AG04450 (cell line): ENCODE data around the gene RABGAP1L. TPM values are rescaled to one million over a fixed set of nuclear protein-coding genes. Genes with fewer than 3 reads are reported as not detected.
"Not testable (repeated sequence)": the region's sequence is repeated elsewhere in the genome, so short reads cannot be mapped to it uniquely, and the experiment has no call there.

ENCODE experiments used
- CTCF ChIA-PET: fragments of 300-600, 350-600 bp; formaldehyde crosslinking; extraction: SDS; loops from one replicate; lab custom pipeline; 2022; ENCODE audit warnings: antibody characterized with exemption, inconsistent platforms; lab: Charles Lee
- POLR2A ChIA-PET: fragments of 350-600 bp; formaldehyde crosslinking; extraction: SDS; loops from one replicate; lab custom pipeline; 2021; ENCODE audit warnings: antibody characterized with exemption, inconsistent platforms; lab: Yijun Ruan, JAX
- DNase-seq: peaks from one replicate; pipeline ENCODE4 v3.0.0-alpha.2; 2011; ENCODE audit warnings: low read depth, low spot score
- H3K27ac ChIP-seq: one replicate; pipeline ENCODE4 v1.5.1; 2012; ENCODE audit warnings: low read depth, low read length, control low read depth
- H3K27me3 ChIP-seq: one replicate; pipeline ENCODE4 v1.6.0; 2012; ENCODE audit warnings: low read length; ENCODE audit not compliant: control insufficient read depth, insufficient read depth
- H3K4me3 ChIP-seq: 2 replicates; pipeline ENCODE4 v1.5.1; 2011; ENCODE audit warnings: mild to moderate bottlenecking, low read depth, low read length, control low read depth
- H3K9me3 ChIP-seq: 2 replicates; pipeline ENCODE4 v1.5.1; 2012; ENCODE audit warnings: low read length; ENCODE audit not compliant: control insufficient read depth, insufficient read depth
- polyA plus RNA-seq: library from polyadenylated mRNA; depleted of rRNA; stranded (reverse); fragments of >200 nt; gene quantifications from 2 replicates; pipeline ENCODE4 v1.2.3, GENCODE V29; 2011
- TF ChIP-seq, protein P1 (sequence below): IDR thresholded peaks from 2 replicates; pipeline ENCODE4 v1.5.1; 2011; ENCODE audit warnings: low read depth, low read length, control low read depth, inconsistent platforms

Gene RABGAP1L
- polyA plus RNA-seq, 1 experiment = 21.2 TPM

DNA sequence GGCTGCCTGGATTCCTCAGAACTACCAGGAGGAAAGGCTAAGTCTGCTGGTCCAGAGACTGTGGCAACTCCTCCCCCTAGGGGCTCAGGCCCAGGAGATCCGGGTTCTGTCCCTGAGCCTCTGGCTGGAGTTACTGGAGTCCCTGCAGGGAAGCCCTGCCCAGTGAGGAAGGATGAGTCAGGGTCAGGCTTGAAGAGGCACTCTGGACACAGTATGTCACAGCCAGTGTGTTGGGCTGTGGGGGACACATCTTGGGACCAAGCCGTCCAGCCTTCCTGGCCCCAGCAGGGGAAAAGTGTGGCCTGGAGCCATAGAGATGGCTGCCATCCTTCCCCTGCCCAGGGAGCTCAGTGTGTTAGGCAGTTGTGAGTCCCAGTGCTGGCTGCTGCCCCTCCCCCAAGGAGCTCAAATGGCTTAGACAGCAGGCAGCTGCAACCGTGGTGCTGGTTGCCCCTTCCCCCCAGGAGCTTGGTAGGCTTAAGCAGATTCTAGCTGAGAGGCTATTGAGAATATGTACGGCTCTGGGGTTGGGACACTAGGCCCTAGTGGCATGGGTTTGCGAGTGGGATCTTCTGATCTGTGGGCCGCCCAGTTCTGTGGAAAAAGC is 28.2 kb upstream of the RABGAP1L start:
- TF ChIP-seq, protein P1, sequence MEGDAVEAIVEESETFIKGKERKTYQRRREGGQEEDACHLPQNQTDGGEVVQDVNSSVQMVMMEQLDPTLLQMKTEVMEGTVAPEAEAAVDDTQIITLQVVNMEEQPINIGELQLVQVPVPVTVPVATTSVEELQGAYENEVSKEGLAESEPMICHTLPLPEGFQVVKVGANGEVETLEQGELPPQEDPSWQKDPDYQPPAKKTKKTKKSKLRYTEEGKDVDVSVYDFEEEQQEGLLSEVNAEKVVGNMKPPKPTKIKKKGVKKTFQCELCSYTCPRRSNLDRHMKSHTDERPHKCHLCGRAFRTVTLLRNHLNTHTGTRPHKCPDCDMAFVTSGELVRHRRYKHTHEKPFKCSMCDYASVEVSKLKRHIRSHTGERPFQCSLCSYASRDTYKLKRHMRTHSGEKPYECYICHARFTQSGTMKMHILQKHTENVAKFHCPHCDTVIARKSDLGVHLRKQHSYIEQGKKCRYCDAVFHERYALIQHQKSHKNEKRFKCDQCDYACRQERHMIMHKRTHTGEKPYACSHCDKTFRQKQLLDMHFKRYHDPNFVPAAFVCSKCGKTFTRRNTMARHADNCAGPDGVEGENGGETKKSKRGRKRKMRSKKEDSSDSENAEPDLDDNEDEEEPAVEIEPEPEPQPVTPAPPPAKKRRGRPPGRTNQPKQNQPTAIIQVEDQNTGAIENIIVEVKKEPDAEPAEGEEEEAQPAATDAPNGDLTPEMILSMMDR = no peak
- POLR2A ChIA-PET = no interaction called here

DNA sequence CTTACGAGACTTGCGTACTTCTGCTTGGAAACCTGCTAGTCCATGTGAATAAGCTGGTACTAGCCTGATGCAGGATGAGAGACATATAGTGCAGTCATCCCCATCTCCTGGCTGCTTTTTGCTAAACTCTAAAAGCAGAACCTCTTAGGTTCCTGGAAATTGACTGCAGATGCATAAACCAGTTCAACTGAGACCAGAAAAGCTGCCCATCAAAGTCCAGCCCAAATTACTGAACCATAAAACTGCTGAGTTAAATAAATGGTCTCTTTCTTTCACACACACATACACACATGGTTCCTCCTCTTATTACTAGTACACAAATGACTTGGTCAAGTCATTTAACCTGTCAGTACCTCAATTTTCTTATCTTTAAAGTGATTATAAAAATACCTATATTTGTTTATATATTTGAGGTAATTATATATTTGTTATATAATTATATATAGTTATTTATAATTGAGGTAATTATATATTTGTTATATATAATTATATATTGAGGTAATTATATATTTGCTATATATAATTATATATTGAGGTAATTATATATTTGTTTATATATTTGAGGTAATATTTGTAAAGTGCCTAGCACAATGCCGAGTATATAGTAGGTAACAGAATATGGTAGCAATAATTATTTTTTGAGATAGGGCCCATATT is 25.2 kb upstream of the RABGAP1L start:
- H3K9me3 ChIP-seq = no peaks in the 10 kb centered on the region
- H3K4me3 ChIP-seq = no peak overlapping the region
- CTCF ChIA-PET = interaction anchor here (0.9 kb wide), 1 partner anchor 20 kb away, joined by 5 read pairs; no protein-coding TSS in a partner anchor
- DNase-seq = no peak
- POLR2A ChIA-PET = no interaction called here
- H3K27ac ChIP-seq = no peak overlapping the region
- TF ChIP-seq, protein P1 = no peak
- H3K27me3 ChIP-seq = no peaks in the 10 kb centered on the region

More for the DNA sequence above, 28.2 kb upstream of the RABGAP1L start:
- no peaks in the 10 kb centered on the region for H3K27me3 ChIP-seq
- no peak overlapping the region for H3K27ac ChIP-seq
- H3K9me3 ChIP-seq = no peaks in the 10 kb centered on the region
- no peak for DNase-seq
- CTCF ChIA-PET = no interaction called here
- H3K4me3 ChIP-seq = no peak overlapping the region

DNA sequence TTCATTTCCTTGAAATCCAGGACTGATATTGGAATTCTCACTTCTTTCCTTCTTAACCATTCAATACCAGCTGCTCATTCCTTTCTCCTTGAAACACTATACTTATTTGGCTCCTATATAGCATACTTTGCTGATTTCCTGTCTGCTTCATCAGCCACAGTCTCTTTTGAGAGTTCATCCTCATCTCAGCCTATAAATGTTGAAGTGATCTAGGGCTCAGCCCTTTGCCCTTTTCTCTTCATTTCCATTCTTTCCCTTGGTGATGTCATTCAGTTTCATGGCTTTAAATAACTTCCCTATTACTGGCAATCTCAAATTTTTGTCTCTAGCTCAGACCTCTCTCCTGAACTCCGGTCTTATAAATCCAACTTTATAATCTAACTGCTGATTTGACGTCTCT is 24.1 kb upstream of the RABGAP1L start:
- H3K27me3 ChIP-seq = no peaks in the 10 kb centered on the region
- TF ChIP-seq, protein P1 = no peak
- no peaks in the 10 kb centered on the region for H3K9me3 ChIP-seq
- CTCF ChIA-PET = no interaction called here
- H3K27ac ChIP-seq = no peak overlapping the region
- DNase-seq = no peak
- H3K4me3 ChIP-seq = no peak overlapping the region
- POLR2A ChIA-PET = no interaction called here

DNA sequence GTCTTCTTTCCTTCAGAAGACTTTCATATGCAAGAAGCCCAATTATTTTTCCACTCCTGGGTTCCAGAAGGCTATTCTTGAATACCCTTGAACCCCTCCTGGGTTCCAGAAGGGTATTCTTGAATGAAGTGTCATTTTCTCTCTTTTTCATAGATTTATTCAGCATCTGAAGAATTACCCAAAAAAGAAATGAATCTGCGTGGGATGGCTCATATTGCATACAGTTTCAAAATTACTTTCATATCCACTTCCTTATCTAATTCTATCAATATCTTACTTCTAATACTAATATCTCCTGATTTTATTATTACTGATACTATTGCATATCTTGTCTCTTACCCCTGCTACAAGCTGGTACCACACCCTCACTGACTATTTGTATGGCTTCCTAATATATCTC is 22.6 kb upstream of the RABGAP1L start:
- no peak overlapping the region for H3K4me3 ChIP-seq
- no peaks in the 10 kb centered on the region for H3K9me3 ChIP-seq
- ChIA-PET CTCF (no interaction called here), POLR2A (no interaction called here)
- TF ChIP-seq, protein P1 = no peak
- no peak overlapping the region for H3K27ac ChIP-seq
- H3K27me3 ChIP-seq = no peaks in the 10 kb centered on the region
- DNase-seq = no peak

DNA sequence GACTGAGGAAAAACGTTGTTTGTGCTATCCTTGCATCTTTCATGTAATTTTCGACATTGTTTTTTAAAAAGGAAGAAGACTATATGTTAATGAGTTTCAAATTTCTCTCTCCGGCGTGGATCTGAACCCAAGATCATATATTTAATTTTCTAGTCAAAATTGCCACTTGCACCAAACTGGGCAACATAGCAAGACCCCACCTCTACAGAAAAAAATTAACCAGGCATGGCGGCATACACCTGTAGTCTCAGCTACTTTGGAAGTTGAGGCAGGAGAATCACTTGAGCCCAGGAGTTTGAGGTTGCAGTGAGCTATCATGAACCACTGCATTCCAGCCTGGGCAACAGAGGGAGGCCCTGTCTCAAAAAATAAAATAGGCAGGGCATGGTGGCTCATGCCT is 16.5 kb upstream of the RABGAP1L start:
- ChIA-PET CTCF (interaction anchor here (0.6 kb wide), 1 partner anchor 1003 kb away, joined by 3 read pairs; no protein-coding TSS in a partner anchor), POLR2A (no interaction called here)
- no peak for DNase-seq
- no peaks in the 10 kb centered on the region for H3K9me3 ChIP-seq
- no peak overlapping the region for H3K27ac ChIP-seq
- no peaks in the 10 kb centered on the region for H3K27me3 ChIP-seq
- TF ChIP-seq, protein P1 = no peak
- no peak overlapping the region for H3K4me3 ChIP-seq

DNA sequence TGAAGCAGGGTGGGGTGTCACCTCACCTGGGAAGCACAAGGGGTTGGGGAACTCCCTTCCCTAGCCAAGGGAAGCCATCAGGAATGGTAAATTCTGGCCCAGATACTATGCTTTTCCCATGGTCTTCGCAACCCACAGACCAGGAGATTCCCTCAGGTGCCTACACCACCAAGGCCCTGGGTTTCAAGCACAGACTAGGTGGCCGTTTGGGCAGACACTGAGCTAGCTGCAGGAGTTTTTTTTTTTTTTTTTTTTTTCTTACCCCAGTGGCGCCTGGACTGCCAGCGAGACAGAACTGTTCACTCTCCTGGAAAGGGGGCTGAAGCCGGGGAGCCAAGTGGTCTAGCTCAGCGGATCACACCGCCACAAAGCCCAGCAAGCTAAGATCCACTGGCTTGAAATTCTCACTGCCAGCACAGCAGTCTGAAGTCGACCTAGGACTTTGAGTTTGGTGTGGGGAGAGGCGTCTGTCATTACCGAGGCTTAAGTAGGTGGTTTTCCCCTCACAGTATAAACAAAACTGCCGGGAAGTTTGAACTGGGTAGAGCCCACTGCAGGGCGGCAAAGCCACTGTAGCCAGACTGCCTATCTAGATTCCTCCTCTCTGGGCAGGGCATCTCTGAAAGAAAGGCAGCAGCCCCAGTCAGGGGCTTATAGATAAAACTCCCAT is 15.5 kb upstream of the RABGAP1L start:
- CTCF ChIA-PET = interaction anchor here (0.6 kb wide), 1 partner anchor 60 kb away, joined by 3 read pairs; no protein-coding TSS in a partner anchor
- H3K4me3 ChIP-seq, POLR2A ChIA-PET: not testable (repeated sequence)

DNA sequence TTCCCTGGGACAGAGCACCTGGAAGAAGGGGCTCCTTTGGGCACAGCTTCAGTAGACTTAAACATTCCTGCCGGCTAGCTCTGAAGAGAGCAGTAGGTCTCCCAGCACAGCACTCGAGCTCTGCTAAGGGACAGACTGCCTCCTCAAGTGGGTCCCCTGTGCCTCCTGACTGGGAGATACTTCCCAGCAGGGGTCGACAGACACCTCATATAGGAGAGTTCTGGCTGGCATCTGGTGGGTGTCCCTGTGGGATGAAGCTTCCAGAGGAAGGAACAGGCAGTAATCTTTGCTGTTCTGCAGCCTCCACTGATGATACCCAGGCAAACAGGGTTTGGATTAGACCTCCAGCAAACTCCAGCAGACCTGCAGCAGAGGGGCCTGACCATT is 14.9 kb upstream of the RABGAP1L start:
- H3K4me3 ChIP-seq, H3K9me3 ChIP-seq, H3K27me3 ChIP-seq, POLR2A ChIA-PET, DNase-seq, H3K27ac ChIP-seq: not testable (repeated sequence)
- CTCF ChIA-PET = interaction anchor here (0.6 kb wide), 1 partner anchor 61 kb away, joined by 3 read pairs; no protein-coding TSS in a partner anchor

More for the DNA sequence above, 15.5 kb upstream of the RABGAP1L start:
- H3K27ac ChIP-seq, DNase-seq, H3K9me3 ChIP-seq, H3K27me3 ChIP-seq: not testable (repeated sequence)
